Measurements from ENCODE around the gene MPDZ. TPM values are rescaled to one million over a fixed set of nuclear protein-coding genes. Genes with fewer than 3 reads are reported as not detected.
A peak's percentile ranks its signal among the peaks of the same experiment; 100 is the strongest.

The MPDZ gene
- total RNA-seq, 1 experiment from 2014 or later, result 46.7 TPM

- Histone ChIP-seq H3K4ac (ENCODE audit: low read depth, low read length) (no peak overlapping the region), H3K4me2 (ENCODE audit: insufficient read depth, insufficient read length, low read length) (no peak overlapping the region), H2BK5ac (ENCODE audit: insufficient read length, low read length) (no peak overlapping the region), H3K9ac (ENCODE audit: extremely low read depth, insufficient read length, low read length) (no peak overlapping the region), H4K5ac (ENCODE audit: insufficient read length, low read depth, low read length) (no peak overlapping the region), H3K56ac (ENCODE audit: insufficient read length, low read depth, low read length) (no peak overlapping the region), H3K18ac (ENCODE audit: insufficient read length, low read depth, low read length) (no peak overlapping the region), H3T11ph (ENCODE audit: low read length) (no peak overlapping the region), H3K9me3 (ENCODE audit: control insufficient read depth, low read depth, low read length) (no peaks in the 10 kb centered on the region), H2AK5ac (ENCODE audit: insufficient read length, low read length) (no peak overlapping the region), H3K23me2 (ENCODE audit: insufficient read length, low read depth, low read length, poor library complexity, severe bottlenecking) (no peaks in the 10 kb centered on the region), H3K23ac (ENCODE audit: insufficient read length, low read depth, low read length) (no peak overlapping the region), H3K27me3 (ENCODE audit: insufficient read depth, low read length) (no peaks in the 10 kb centered on the region), H4K20me1 (ENCODE audit: control insufficient read depth, insufficient read depth, insufficient read length) (no peaks in the 10 kb centered on the region), H3K4me1 (ENCODE audit: insufficient read depth, low read length) (peaks cover 5% of the 10 kb centered on the region; the same call in 1 of the 2 replicates), H2AFZ (ENCODE audit: low read length) (no peak overlapping the region), H2BK15ac (ENCODE audit: low read depth, low read length) (no peak overlapping the region), H3K79me2 (ENCODE audit: insufficient read depth, low read length) (no peaks in the 10 kb centered on the region), H2BK120ac (ENCODE audit: low read depth, low read length, poor library complexity, severe bottlenecking) (no peak overlapping the region), H3K27ac (ENCODE audit: insufficient read length, low read depth, low read length) (no peak overlapping the region), H4K91ac (ENCODE audit: insufficient read length, low read depth, low read length) (no peak overlapping the region), H2BK12ac (ENCODE audit: insufficient read length, low read depth, low read length) (no peak overlapping the region), H2BK20ac (ENCODE audit: low read depth, low read length, poor library complexity, severe bottlenecking) (no peak overlapping the region), H3K79me1 (ENCODE audit: insufficient read depth, low read depth, low read length, poor library complexity, severe bottlenecking) (no peaks in the 10 kb centered on the region), H4K8ac (replicated peaks; ENCODE audit: insufficient read length, low read depth, low read length) (no peak overlapping the region), H3K14ac (ENCODE audit: insufficient read depth, low read length) (no peak overlapping the region)
- no peak for TF ChIP-seq CTCF (conservative IDR thresholded peaks at IDR 0.05)
- no peaks in the 10 kb centered on the region for H3K27me3 Mint-ChIP-seq (ENCODE audit: low read depth)
- no peak overlapping the region for H3K4me3 Mint-ChIP-seq
- peak overlapping the region in 2 of 3 experiments; percentile 87 to 90; a peak in 2 of 7 replicates for H3K27ac Mint-ChIP-seq
- H3K9me3 Mint-ChIP-seq, result no peaks in the 10 kb centered on the region
- no peak for DNase-seq
- no CpG with 5 or more reads among the region's 5 CpGs for WGBS (ENCODE audit: extremely low coverage, insufficient read length, low lambda C conversion rate)
- H3K4me1 Mint-ChIP-seq, result peaks cover 28 to 29% of the 10 kb centered on the region in 2 experiments
- H3K36me3 Mint-ChIP-seq (ENCODE audit: insufficient read depth in 1 of 3, low read depth in 3 of 3), result peaks cover 6 to 24% (median 11%) of the 10 kb centered on the region in 3 experiments
Measured at GRCh38 chr9:13140843-13141592, 138.5 kb downstream of the MPDZ start.
